ENCODE data around the gene GTSE1.

Gene GTSE1

DNA sequence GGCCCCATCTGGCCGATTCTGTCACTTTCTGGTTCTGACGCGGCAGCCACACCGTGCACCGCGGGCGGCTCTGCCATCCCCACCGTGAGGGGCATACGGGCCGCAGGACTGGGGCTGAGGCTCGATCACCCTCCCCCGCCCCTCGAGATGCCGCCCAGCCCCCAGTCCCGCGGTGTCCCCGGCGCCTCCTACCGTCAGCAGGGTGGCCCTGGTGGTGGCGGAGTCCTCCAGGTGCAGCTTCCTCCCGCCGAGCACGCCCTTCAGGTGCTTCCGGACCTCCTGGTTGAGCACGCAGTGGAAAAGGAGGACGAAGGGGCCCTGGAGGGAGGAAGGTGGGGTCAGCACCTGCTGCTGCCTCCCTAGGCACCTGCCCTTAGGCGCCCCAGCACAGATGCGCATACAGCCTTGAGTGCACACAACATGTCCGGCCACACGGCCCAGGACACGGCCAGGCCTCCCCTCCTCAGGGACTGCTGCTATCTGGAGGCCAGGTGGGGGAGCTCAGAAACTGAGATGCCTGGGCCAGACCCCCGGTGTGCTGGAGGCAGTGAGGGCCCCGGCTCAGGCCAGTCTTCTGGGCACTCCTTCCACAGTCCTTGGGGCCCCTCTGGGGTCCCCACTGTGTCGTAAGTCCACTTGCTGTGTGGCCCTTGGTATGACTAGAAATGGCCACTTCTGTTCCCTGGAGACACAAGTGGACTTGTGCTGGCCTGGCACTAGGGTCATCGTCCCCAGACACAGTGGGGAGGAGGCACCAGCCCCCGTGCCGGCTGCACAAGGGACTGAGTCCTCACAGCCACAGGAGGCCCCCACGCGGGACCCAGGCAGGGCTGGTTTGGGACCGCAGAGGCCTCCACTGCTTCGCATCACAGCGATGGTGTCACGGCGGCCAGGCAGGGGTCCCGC is 70.4 kb downstream of the GTSE1 start:
- DNase-seq (ENCODE audit: low spot score), result no peak

DNA sequence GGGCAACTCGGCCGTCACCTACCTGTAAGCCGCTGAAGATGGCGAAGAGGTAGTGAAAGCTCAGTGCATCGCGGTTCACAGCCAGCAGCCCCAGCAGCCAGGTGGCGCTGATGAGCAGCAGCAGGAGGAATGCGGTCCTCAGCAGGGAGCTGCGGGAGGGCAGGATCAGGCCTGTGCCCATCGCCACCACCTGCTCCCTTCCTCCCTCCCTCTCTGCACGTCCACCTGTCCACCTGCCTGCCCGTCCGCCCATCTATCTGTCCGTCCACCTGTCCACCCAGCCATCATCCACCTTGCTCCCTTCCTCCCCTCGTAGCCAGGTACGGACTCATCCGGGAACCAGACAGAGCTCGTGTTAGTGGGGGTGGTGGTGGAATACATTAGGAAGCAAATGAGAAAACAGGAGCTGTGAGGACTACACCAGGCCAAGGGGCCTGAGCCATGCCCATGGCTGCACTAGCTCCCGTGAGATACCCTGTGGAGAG is 71.1 kb downstream of the GTSE1 start:
- peak; percentile 21 for DNase-seq (ENCODE audit: low spot score)

DNA sequence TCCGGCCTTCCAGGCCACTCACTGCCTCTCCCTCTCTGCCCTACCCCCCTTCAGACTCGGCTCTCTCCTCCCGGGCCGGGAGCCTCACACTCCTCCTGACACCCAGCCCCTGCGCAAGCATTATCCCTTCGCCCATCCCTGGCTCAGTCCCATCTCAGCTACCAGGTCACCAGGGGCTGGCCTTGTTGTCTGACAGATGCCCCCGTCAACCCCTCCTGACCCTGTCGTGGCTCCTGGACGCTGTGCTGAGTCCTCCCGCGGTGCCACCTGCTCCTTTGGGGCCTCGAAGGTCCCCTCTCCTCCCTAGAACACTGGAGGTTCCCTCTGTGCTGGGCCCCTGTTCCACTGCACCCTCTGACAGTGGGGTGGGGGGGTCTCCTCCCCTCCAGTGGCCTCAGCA is 71.8 kb downstream of the GTSE1 start:
- DNase-seq (ENCODE audit: low spot score), result no peak

DNA sequence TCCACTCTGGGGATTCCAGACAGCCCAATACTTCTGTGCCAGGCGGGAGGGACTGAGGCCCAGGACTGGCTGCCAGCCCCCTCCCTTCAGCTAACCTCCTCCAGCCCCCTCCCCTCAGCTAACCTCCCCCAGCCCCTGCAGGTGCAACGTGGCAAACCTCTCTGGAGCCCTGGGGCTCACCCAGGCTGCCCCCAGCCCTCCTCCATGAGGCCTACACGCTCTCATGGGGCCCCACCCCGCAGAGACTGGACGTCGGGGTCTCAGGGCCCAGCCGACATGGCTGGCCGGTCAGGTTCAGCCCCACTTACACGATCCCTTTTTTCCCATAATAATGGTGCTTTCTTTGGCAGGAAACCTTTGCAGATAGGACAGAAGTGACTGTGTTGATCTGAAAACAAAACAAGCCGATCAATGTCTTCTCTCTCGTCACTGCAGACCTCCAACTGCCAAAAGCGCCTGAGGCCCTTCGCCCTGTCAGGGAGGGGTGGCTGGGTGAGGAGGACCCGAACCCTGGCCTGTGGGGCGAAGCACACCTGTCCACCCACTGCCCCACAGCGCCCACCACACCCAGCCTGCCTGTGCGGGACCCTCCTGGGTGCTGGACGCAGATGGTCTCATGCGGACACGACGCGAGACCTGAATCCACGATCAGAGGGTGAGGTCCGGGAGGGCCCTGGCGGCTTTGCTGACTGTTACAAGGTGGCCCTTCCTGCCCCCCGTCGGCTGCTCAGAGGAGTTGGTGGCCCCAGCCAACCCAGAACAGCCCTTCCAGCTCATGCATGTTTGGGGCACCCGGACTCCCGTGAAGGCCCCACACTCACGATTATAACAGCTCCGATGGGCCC is 72.4 kb downstream of the GTSE1 start:
- DNase-seq (ENCODE audit: low spot score), result no peak

DNA sequence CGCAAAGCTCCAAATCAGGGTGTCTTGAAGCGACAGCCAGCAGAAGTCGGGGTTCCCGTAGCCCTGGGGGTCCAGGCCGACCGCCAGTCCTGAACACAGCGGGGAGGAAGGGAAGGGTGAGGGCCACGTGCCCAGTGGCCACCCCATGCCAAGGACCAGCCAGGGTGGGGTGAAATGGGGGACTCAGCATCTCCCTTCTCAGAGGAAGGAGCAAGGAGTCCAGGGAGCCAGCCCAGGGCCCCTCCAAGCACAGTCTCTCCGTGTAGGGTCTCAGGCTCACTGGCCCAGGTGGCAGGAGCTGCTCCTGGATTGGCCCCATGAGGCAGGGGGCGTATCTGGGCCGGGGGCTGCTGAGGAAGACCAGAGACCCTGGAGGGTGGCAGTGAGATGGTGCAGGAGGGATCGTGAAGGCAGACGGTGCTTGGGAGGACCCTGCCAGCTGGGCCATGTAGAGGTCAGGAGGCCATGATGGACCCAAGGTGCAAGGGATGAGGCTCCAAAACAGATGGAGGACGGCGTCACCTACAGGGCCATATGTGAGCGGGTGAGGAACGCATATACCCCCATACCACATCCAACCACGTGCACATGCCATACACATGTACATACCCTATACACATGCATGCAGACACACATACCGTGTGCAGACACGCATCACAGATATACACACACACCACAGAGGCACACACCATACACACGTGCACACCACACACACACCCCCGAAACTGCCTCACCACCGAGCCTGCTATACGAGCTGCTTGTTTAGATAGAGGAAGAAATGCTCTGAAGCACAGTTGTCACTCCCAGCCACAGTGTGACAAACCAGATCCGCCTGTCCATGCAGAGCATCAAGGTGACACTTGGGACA is 73.3 kb downstream of the GTSE1 start:
- no peak for DNase-seq (ENCODE audit: low spot score)

DNA sequence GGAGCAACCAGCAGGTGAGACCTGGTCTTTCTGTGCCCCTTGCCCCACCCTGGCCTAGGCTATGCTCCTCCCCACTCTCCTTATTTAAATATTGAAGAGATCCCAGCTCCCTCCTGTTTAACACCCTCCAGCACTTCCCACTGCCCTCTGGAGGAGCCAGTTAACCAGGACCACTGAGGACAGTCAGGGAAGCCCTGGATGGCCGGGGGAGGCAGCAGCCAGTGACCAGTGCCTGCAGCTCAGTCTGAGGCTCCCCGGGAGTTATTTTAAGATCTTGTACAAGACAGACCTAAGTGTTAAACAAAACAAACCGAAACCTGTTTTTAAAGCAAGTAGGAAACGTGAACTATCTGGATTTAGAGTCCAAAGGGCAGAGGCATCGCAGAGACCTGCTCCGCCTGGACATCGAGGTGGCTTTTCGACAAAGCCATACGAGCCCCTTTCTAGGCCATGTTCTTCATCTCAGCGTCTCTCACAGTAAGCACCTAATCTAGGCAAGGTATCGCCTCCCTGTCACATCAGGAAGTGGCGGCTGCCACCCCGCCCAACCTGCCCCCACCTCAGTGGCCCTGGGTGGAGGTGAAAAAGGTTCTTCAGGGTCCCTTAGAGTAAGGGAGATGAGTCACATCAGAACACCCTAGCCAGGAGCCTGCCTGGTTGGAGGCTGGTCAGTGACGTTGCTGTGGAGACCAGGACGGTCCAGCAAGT is 74.1 kb downstream of the GTSE1 start:
- no peak for DNase-seq (ENCODE audit: low spot score)

DNA sequence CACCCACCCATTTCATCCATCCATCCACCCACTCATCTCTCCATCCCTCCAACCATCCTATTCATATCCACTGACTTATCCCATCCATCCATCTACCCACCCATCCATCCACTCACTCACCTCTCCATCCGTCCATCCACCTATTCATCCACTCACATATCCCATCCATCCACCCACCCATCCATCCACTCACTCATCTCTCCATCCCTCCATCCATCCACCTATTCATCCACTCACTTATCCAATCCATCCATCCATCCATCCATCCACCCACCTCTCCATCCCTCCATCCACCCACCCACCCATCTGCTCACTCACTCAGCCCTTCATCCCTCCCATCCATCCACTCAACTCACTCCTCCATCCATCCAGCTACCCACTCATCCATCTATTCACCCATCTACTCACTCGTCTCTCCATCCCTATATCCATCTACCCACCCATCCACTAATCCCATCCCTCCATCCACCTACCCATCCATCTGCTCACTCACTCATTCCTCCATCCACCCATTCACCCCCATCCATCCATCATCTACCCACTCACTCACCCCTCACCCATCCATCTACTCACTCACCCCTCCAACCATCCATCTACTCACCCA is 75.1 kb downstream of the GTSE1 start:
- DNase-seq (ENCODE audit: low spot score), result no peak

DNA sequence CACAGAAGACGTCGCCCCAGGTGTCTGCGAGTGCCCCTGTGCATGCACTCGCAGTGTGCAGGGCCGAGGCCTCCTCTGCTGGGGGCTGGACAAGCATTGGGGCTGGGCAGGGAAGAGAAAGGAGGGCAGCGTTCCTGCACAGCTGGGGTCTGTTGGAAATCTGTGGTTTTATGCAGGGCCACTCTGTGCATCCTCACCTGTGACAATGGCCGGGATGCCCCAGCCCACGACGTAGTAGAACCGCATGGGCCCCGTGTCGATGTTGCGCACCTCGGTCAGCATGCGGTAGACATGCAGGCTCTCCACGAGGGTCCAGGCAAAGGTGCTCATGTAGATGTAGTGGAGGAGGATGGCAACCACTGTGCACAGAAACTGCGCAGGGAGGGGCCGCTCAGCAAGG is 76.0 kb downstream of the GTSE1 start:
- DNase-seq (ENCODE audit: low spot score), result no peak

DNA sequence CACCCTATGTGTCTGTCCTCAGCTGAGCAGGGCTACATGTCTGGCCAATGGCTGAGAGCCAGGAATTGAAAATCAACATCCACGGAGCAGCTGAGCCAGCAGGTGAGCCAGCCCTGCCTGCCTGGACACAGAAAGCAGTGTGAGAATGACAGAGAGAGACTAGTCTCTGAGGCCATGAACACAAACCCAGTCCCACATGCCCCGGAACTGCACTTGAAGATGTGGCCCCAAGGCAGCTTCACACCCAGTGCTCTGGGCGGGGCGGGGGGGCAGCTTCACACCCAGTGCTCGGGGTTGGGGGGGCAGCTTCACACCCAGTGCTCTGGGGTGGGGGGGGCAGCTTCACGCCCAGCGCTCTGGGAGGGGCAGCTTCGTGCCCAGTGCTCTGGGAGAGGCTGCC is 76.5 kb downstream of the GTSE1 start:
- DNase-seq (ENCODE audit: low spot score), result no peak

DNA sequence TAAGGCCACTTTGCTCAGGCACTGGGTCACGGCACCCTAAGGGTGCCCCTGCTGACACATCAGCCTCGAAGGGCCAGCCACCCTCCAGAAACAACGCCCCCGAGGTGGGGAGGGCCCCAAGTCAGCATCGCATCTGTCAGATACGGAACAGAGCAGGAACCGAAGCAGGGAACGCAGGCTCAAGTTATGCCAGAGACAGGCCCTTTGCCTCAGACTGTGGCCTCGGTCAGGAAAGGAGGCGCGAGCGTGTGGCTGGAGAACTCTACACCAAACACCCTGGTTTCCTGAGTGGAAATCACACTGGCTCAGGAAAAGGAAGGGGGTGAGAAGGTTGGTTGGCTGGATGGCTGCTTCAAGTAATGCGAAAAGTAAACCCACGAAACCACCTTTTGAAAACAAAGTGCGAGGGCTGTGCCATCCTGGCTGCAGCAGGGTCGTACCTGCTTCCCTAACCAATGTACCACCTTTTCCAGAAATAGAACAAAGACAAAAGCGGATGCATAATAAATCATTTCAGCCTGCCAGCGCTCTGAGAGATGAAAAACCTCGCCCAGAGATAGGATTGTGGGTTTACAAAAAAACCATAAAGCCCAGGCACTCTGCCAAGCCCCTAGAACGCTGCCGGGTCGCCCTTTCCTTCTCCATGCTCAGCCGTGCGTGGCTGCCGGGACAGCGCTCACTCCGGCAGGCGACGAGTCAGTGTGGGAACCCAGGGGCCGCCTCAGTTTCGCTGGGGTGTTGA is 77.4 kb downstream of the GTSE1 start:
- no peak for DNase-seq (ENCODE audit: low spot score)

DNA sequence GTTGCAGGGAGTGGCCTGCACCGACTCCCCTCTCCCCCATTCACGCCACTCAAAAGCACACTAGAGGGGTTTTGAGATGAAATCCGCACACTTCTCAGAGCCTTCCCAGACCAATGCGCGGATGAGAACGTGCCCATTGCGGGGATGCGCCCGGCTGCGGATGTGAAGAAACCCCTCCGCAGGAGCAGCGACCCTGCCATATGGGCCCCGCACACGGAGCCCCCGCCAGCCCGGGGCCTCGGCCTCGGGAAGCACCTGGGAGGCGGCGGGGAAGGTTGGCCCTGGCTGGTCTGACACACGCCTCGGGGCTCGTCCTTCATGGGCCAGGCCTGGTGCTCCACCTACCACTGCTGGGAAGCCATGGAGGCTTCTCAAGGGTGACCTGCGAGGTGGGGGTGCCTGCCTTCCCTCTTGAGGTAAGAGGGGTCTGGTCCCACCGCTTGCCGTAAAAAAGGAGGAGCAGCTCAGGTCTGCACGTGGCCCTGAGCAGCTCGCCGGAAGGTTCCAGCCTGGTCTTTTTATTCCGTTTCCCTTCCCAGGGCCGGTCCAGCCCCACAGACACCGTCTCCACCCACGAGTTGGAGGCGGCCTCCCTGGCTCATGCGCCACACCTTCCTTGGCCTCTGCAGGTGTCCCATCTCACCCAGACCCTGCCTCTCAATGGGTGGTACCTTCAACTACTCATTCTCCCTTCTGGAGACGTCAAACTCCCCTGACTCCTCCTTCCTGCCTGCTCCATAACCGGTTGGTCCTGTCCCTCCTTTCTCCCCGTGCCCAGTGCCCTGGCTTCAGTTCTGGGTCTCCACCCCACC is 78.2 kb downstream of the GTSE1 start:
- no peak for DNase-seq (ENCODE audit: low spot score)

DNA sequence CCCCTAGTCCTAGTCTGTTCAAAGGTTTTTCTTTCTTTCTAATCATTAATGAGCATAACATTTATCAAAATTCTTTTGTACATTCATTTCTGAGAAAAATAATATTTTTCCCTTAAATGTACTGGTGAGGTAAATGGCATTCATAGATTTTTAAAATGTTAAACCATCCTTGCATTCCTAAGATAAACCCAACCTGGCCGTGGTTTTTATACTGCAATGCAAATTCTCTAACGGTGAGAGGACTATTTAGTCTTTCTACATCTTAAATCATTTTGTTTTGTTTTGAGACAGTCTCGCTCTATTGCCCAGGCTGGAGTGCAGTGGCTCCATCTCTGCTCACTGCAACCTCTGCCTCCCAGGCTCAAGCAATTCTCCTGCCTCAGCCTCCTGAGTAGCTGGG is 79.4 kb downstream of the GTSE1 start:
- no peak for DNase-seq (ENCODE audit: low spot score)

DNA sequence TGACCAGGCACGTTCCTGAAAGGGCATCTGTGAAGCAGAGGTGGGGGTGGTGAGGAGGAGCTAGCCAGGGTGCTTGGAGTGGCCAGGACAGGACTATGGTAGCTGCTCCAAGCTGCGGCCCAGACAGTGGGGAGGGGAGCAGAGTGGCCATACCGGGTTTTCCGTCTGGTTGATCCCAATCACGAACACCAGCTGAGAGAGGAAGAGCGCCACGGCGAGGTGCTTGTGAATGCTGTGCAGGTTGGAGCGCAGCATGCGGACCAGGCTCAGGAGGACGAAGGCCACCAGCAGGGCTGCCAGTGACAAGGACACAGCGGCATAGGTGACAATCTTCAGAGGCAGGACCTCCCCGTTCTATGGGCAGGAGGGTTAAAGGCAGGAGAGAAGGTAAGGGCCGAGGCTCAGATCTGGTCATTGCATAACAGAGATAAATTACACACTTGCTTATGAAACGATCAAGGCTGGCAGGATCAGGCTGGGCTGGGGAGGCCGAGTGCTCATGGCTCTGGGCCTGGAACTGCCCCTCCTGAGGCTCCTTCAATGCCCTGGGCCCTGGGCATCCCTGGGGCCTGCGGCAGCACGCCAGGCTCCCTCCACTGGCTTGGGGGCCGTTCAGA is 80.3 kb downstream of the GTSE1 start:
- no peak for DNase-seq (ENCODE audit: low spot score)

DNA sequence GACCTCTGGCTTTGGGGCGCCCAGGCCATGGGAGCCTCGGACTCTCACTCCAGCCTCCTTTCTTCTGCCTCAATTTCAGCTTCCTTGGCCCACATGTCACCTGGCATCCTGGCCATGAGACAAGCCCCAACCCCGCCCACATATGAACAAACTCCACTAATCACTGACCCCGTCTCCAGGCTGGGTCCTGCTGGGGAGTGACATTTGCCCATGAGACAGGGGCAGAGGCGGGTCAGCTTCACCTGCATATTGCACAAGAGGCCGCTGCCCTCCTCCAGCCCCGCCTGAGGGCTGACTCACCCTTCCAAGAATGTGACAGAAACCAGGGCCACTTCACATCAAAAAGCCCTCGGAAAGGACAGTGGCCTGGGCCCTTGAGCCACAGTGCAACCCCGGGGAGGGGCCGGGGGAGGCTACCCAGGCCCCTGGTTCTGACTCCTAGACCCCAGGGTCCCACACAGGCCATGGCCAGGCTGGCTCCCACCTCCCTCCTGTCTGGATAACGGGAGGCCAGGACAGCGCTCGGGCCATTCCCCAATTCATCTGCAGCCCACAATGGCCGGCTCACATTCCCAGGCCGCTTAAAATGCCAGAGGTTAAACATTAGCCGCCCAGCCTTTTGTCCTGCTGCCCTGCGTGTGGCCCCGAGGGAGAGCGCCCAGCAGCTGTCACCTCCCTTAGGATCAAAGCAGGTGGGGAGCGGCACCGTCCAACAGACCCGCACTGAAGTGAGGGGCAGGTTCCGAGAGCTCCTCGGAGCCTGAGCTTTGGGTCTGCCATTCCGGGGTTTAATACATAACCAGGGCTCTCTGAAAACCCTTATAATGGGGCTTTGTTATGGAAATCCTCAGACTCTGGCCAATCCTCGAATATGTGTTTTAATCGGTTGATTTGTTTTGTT is 81.1 kb downstream of the GTSE1 start:
- no peak for DNase-seq (ENCODE audit: low spot score)

DNA sequence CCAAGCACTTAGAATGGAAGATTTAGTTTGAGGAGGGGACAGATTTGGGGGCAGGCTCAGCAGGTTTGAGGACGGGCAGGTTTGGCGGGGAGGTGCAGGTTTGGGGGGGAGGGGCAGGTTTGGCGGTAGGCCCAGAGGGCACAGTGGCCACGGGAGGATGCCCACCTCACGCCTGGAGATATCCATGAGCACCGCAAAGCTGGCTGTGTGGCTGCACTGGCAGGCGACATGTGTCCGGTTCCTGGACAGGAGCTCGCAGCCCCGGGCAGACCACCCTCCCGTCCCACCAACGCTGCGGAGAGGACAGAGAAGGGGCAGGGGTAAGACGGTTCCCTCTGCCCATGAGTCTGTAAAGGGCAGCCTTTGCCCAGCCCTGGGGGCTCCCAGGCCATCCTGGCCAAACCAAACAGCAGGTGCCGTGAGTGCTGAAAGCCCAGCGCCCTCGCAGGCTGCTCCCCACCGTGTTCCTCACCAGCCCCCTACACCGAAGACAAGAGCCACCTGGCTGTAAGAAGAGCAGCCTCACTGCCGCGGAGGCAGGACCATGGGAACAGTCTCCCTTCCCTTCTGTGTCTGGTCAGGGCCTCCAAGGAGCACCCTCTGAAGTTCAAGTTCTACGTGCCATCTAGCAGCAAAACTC is 81.9 kb downstream of the GTSE1 start:
- DNase-seq (ENCODE audit: low spot score), result no peak

DNA sequence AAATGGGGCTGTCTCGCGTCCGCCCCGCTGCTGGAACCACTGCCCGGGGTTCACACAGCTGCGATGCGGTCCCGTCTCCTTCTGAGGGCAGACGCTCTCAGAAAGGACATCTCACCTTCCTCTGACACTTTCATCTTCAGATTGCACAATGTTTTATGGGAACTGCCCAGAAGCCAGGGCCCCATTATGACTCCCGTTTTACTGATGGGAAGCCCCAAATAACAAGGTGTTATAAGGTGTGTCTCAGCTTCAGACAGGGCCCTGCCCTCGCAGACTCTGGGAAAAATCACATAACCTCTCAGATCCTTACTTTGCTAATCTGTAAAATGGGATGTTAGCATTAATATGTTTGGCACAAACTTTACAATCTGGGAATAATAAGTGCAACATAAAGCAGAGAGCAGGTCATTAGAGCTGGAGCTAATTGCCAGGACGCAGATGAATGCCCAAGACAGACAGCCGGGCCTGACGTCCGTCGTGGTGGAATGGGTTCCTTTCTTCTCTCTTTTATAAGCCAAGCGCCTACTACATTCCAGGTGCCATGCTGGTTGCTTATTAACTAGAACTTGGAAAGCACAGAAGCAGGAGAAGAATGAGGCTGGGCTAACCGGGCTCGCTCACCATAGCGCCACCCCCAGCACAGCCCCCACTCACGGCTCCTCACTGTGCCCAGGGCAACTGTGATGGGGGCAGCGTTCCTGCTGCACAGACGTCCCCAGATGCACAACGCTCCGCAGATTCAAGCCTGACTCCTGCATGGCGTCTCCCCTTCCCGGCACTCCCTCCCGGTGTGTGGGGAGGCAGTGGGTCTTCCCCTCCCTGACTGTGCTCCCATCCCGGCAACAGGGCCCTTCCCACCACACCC is 82.6 kb downstream of the GTSE1 start:
- no peak for DNase-seq (ENCODE audit: low spot score)
